BJ (cell line): ENCODE measurements around the gene ADRA1B. TPM values are rescaled to one million over a fixed set of nuclear protein-coding genes. Genes with fewer than 3 reads are reported as not detected.

Experiments
- CTCF ChIA-PET: fragments of 350-600 bp; formaldehyde crosslinking; extraction: SDS; loops from one replicate; lab custom pipeline; 2021; ENCODE audit warnings: antibody characterized with exemption, inconsistent platforms; lab: Yijun Ruan, JAX
- POLR2A ChIA-PET: fragments of 300-600 bp; sonication (Branson Sonifier 250); formaldehyde crosslinking; extraction: SDS; loops from one replicate; lab custom pipeline; 2021; ENCODE audit warnings: antibody characterized with exemption; lab: Charles Lee
- DNase-seq: peaks from one replicate; pipeline ENCODE4 v3.0.0-alpha.2; 2011; ENCODE audit warnings: low read depth
- H3K27me3 ChIP-seq: 2 replicates; pipeline ENCODE4 v1.6.0; 2011; ENCODE audit warnings: low read length; ENCODE audit not compliant: control insufficient read depth, insufficient read depth
- H3K36me3 ChIP-seq: 2 replicates; pipeline ENCODE4 v1.5.1; 2011; ENCODE audit warnings: low read length; ENCODE audit not compliant: control insufficient read depth, insufficient read depth
- H3K4me3 ChIP-seq: 2 replicates; pipeline ENCODE4 v1.5.1; 2011; ENCODE audit warnings: low read depth, mild to moderate bottlenecking, control low read depth, low read length
- polyA plus RNA-seq: library from polyadenylated mRNA; depleted of rRNA; stranded (reverse); fragments of >200 nt; gene quantifications from 2 replicates; pipeline ENCODE4 v1.2.3, GENCODE V29; 2011
- TF ChIP-seq, protein P1 (sequence below): IDR thresholded peaks from 2 replicates; pipeline ENCODE4 v1.5.1; 2011; ENCODE audit warnings: low read depth, mild to moderate bottlenecking, control low read depth, inconsistent platforms, low read length, moderate library complexity; ENCODE audit not compliant: insufficient read depth

The ADRA1B gene
- polyA plus RNA-seq, 1 experiment = 2.1 TPM

GRCh38 chr5:159933531-159934485 lies 17.5 kb downstream of the ADRA1B start:
- Histone ChIP-seq H3K36me3 (no peaks in the 10 kb centered on the region), H3K4me3 (no peak overlapping the region), H3K27me3 (no peaks in the 10 kb centered on the region)
- TF ChIP-seq, protein P1, sequence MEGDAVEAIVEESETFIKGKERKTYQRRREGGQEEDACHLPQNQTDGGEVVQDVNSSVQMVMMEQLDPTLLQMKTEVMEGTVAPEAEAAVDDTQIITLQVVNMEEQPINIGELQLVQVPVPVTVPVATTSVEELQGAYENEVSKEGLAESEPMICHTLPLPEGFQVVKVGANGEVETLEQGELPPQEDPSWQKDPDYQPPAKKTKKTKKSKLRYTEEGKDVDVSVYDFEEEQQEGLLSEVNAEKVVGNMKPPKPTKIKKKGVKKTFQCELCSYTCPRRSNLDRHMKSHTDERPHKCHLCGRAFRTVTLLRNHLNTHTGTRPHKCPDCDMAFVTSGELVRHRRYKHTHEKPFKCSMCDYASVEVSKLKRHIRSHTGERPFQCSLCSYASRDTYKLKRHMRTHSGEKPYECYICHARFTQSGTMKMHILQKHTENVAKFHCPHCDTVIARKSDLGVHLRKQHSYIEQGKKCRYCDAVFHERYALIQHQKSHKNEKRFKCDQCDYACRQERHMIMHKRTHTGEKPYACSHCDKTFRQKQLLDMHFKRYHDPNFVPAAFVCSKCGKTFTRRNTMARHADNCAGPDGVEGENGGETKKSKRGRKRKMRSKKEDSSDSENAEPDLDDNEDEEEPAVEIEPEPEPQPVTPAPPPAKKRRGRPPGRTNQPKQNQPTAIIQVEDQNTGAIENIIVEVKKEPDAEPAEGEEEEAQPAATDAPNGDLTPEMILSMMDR = no peak
- POLR2A ChIA-PET = no interaction called here
- CTCF ChIA-PET = interaction anchor here (0.6 to 1.5 kb wide), 3 partner anchors 15 to 53 kb away, joined by 3 to 4 read pairs (median 3); no protein-coding TSS in a partner anchor
- DNase-seq = no peak

GRCh38 chr5:159935946-159936345 lies 19.7 kb downstream of the ADRA1B start:
- no peak for DNase-seq
- ChIA-PET POLR2A (no interaction called here), CTCF (no interaction called here)
- Histone ChIP-seq H3K27me3 (no peaks in the 10 kb centered on the region), H3K36me3 (no peaks in the 10 kb centered on the region), H3K4me3 (no peak overlapping the region)
- TF ChIP-seq, protein P1 = no peak

GRCh38 chr5:159936686-159937329 lies 20.5 kb downstream of the ADRA1B start:
- no peak for DNase-seq
- TF ChIP-seq, protein P1 = no peak
- Histone ChIP-seq H3K27me3 (no peaks in the 10 kb centered on the region), H3K36me3 (no peaks in the 10 kb centered on the region), H3K4me3 (no peak overlapping the region)
- POLR2A ChIA-PET = no interaction called here
- CTCF ChIA-PET = interaction anchor here (0.7 to 1.6 kb wide), 2 partner anchors 20 to 487 kb away, joined by 3 read pairs; partner anchors contain the start of gene ADRA1B

GRCh38 chr5:159937580-159937979 lies 21.3 kb downstream of the ADRA1B start:
- TF ChIP-seq, protein P1 = no peak
- no peaks in the 10 kb centered on the region for H3K27me3 ChIP-seq
- no peak for DNase-seq
- POLR2A ChIA-PET = no interaction called here
- CTCF ChIA-PET = interaction anchor here (1.6 kb wide), 1 partner anchor 21 kb away, joined by 3 read pairs; the partner anchor contains the start of gene ADRA1B
- H3K4me3 ChIP-seq = no peak overlapping the region
- H3K36me3 ChIP-seq = no peaks in the 10 kb centered on the region

- no peaks in the 10 kb centered on the region for H3K27me3 ChIP-seq
- DNase-seq = no peak
- CTCF ChIA-PET = no interaction called here
- no peak overlapping the region for H3K4me3 ChIP-seq
- TF ChIP-seq, protein P1 = no peak
- POLR2A ChIA-PET = no interaction called here
- H3K36me3 ChIP-seq = no peaks in the 10 kb centered on the region
These were observed 27.0 kb downstream of the ADRA1B start for GRCh38 chr5:159943326-159943725.
